ENCODE results near the gene HSH2D.

The HSH2D gene

DNA sequence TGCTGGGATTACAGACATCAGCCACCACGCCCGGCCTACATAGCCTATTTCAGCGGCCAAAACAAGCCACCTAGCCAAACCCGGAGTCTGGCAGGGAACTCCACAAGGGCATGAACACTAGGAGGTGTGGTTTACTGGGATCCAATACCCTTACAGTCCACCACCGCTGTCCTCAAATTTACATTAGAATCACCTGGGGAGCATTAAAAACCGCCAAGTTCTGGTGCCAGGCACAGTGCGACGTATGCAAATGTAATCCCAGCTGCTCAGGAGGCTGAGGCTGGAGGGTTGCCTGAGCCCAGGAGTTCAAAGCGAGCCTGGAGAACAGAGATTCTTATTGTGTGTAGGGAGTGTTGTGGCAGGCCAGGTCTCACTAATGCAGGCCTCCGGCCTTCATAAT is 50.0 kb downstream of the HSH2D start:
- DNase-seq (ENCODE audit: low read depth, low spot score): peak; percentile 63

DNA sequence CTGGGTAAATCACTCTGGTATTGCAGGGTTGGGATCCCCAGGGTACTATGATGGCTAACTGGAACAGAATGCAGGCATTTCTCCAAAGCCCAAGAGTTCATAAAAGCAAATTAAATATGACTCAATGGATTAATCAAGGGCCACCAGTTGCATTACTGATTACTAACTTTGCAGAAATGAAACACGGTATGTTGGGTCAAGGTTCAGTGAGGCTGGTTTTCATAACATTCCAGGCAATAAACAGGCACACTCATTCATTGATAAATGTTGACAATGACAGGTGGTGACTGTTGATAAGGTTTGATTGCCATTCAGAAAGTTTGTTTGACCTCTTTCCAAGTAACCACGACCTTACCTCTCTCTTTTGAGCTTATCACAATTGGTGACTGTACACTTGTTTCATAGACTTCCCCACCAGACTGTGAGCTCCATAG is 53.7 kb downstream of the HSH2D start:
- peak; percentile 67 for DNase-seq (ENCODE audit: low read depth, low spot score)

DNA sequence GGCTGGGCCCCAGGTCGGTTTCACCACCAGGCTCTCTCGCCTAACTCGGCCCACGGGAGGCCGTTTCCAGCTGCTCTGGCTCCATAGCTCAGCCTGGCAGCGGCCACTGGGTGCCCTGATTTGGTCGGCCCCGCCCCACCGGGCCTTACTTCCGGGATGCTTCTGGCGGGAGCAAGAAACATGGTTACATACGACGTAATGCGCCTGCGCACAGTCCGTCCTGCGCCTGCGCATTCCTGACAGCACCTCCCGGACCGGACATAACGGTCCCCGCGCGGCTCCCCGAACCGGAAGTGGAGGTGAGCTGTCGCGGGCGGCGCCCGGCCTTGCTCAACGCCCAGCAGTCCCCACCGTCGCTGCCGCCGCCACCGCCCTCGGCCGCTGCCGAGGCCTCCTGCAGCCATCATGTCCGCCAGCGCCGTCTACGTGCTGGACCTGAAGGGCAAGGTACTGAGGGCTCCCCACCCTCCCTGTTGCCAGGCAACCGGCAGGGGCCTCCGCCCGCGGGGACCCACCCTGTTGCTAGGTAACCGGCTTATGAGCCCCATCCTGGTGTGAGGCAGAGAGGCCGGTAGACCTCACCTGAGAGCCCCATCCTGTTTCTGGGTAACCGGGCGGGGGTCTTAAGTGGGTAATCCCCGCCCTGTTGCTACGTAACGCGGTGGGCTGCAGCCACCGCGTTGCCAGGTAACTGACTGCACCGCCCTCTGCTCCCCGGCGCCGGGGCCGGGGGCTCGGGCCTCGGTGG is 54.3 kb downstream of the HSH2D start, which contains the start of gene AP1M1:
AP1M1 (plus strand) TSS at position 290 of the 748 bp plus-strand sequence; CDS start at position 406, 116 bp downstream.
- DNase-seq (ENCODE audit: low read depth, low spot score): peak; percentile 99

DNA sequence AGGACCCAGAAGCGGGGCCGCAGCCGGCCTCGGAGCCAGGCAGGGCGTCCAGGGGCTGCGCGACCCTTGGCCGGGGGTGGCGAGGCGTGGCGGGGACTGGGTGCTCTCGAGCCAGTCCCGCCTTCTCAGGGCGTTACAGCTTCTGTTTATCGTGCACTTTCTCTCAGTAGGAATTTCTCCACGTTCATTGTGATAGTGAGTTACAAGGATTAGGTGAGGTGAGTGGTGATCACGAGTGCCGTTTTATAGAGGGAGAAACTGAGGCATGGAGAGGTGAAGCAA is 54.8 kb downstream of the HSH2D start:
- DNase-seq (ENCODE audit: low read depth, low spot score): no peak

DNA sequence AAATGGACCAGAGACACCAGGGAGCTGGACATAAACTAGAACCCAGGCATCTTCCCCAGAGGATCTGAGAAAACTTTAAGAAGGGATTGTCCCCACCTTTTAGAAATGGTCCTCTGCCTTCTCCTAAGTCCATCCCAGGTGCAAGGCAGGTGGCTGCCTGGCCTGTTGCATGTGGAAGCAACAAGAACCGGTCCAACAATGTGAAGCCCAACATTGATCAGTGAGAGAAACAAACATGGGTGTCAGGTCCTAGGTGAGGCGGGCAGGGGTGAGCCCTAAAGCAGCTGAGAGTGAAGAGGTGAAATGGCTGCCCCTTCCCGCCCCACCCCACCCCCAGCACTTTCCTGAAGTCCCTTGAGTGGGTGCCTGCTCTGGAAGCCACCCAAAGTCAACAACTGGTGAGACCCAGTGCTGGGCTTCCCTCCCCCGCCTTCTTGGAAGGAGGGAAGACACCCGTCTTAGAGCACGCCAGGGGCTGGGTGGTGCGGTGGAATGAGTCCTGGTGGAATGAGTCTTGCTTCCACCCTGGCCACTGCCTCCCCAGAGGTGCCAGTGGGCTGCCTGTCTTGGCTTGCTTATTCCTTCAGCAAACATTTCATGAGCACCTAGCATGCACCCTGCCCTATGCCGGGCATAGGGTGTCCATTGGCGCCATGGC is 55.9 kb downstream of the HSH2D start:
- no peak for DNase-seq (ENCODE audit: low read depth, low spot score)

DNA sequence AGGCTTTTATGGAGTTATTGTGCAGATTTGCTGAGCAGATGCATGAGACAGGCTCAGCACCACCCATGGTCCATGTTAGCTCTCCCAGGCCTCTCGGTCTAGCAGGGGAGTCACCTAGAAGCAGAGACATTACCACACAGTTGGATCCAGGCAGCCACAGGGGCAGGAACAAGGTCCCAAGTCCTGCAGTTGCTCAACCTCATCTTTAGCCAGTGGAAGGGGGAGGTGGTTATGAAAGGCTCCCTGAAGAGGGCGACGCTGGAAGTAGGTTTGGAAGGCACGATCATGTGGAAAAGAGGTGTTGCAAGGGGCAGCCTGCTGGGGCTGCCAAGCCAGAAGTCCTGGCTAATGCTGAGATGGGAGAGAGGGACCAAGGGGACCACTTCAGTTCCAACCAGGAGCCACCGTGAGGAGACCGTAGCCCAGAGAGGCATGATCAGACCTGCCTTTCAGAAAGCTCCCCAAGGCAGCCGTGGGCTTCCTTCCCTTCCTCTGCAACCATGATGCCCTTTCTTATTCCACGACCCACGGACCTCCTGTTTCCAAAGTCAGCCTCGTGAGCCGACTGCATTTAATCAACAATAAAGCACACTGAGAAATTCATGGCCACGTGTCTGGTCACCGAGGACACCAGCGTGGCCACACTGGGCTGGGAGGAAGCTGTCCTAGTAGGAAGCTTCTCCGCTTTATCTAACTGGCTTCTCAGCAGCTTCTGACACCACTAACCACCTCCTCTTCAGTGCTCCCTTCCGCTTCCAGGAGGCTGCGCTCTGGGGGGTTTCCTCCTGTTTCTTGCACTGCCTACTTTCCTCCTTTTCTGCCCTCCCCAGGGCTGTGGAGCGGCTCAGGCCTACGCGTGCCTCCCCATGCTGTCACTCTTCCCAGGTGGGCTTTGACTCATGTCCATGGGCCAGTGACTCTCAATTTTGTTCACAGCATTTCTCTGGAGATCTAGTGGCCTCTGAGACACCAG is 56.8 kb downstream of the HSH2D start:
- no peak for DNase-seq (ENCODE audit: low read depth, low spot score)

DNA sequence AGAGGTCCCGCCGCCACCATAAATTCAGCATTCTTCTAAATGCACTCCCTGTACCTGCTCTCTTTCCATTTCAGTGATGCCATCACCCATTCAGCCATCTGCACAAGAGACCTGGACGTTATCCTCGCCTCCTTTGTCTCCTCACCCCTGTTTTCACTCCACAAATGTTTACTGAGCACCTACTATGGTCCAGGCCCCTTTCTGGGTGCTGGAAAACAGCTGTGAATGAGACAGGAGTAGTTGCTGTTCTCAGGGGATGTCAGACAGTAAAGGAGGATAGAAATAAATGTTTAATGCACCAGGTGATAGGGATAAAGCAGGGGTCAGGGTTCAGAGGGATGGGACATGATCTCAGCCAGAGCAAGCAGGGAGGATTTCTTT is 57.5 kb downstream of the HSH2D start:
- DNase-seq (ENCODE audit: low read depth, low spot score): no peak

DNA sequence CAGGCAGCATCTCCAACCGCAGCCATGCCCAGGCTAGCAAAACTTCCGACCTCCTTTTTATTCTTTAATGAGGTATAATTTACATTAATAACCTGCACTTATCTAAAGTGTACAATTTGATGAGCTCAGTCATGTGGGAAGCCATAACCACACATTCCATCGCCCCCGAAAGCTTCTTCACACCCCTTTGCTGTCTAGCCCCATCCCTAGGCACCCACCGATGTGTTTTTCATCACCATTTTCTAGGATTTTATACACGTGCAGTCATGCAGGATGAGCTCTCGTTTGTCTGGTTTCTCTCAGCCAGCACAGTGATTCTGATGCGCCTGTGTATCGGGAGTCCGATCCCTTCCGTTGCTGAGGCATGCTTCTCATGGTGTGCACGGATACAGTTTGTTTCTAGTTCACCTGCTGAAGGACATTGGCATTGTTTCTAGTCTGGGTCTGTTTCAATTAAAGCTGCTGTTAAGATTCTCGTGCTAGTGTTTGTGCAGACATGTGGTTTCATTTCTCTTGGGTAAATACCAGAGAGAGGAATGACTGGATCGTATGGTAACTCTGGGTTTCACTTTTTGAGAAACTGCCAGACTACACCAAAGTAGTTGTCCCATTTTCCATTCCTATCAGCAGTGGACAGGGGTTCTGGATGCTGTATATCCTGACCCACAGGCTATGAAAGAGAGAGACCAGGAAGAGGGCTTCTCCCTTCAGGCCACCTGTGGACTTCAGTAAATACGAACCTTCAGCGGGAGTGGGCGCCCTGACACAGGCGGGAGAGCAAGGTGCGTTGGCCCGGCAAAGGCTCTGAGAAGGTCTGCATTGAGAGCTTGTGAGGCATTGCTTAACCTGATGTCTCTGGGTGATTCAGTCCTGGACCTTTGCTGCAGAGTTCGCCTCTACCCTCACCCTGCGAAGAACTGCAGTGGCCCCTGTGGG is 59.1 kb downstream of the HSH2D start:
- peak; percentile 56 for DNase-seq (ENCODE audit: low read depth, low spot score)

DNA sequence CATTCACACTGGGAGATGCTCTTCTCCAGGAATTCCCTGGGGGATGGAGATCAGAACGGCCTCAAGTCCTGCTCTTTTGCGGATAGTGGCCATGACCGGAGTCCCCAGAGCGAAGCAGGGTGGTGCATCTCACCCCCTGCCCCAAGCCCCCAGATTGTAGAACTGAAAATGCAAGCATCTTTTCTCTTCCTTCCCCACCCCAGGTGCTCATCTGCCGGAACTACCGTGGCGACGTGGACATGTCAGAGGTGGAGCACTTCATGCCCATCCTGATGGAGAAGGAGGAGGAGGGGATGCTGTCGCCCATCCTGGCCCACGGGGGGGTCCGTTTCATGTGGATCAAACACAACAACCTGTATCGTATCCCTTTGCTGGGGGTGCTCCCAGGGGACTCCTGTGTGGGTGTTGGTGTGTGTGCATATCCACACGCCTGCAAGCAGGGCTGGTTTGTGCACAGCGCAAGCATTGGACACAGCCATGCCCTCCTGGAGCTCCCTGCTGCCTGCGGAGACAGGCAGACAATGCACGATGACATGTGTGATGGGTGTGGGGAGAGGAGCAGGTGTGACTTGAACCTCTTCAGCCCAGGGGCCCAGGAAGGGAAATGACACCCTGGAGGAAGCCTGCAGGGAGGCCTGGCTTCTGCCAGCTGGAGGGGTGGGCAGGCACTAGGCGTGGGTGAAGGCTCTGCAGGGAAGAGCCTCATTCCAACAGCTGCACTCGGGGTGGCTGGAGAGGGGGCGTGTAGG is 59.9 kb downstream of the HSH2D start:
- DNase-seq (ENCODE audit: low read depth, low spot score): no peak

DNA sequence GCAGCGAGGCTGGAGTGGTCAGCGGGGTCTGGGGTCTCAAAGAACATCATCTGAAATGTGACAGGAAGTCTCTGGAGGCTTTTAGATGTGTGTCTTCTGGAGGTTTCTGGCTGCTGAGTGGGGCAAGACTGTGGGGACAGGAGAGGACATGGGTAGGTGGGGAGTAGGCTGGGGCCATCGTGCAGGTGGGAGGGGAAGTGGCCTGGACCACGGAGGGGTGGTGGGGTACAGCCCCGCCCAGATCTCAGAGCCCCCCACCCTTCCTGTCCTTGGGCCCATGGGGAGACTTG is 60.5 kb downstream of the HSH2D start:
- no peak for DNase-seq (ENCODE audit: low read depth, low spot score)

DNA sequence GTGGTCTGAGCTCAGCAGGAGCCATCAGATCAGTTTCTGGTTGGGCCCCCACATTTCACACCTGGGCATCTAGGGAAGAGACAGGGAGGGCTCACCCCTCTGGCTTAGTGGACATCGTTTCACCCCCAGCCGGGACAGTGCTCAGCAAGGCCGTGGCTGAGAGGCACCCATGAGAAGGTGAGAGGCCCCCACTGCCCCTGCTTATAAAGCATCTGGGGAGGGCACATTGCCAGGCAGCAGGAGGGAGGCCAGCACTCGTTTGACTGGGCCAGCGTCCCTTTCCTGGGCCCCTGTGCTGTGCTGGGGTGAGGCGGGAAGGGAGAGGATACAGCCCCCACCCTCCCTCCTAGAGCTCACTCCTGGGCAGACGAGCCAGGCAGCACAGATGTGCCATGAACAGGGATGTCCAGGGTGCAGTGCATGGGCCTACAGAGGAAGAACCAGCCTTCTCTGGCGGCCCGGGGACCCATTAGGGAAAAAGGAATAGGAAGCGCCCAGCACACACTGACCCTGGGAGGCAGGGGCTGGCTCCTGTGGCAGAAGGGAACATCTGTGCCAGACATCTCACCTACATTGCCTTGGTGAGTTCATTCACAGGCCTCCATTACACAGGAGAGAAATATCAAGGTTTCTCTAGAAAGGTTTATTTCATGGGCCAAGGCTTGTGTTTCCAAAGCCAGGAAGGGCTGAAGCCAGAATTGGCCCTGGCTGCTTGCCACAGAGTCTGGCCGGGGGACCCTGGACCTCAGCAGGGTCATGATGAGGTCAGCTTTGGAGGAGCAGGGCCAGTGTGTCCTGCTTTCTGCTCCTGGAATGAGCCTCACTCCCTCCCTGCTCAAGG is 61.9 kb downstream of the HSH2D start:
- no peak for DNase-seq (ENCODE audit: low read depth, low spot score)

DNA sequence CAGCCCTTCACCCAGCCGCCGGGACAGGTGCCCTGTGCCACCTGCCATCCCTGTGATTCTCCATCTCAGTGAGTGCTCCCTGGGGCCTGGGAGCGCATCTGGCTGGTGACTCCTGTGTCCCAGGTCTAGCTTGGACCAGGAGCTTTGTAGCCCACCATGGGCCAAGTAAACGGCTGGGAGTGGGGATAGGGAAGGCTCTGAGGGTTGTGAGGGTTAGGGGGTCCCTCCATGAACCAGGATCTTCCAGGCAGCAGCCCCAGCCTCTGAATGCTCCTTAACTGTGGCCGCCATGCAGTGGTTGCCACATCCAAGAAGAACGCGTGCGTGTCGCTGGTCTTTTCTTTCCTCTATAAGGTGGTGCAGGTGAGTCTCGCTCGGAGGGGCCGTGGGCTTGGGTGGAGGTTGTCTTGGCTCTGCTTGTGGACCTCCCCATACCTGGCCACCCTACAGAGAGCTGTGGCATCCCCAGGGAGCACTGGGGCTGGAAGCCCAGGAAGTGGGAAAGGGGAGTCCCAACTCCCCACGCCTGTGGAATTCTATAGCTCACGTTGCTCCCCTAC is 62.6 kb downstream of the HSH2D start:
- DNase-seq (ENCODE audit: low read depth, low spot score): no peak

DNA sequence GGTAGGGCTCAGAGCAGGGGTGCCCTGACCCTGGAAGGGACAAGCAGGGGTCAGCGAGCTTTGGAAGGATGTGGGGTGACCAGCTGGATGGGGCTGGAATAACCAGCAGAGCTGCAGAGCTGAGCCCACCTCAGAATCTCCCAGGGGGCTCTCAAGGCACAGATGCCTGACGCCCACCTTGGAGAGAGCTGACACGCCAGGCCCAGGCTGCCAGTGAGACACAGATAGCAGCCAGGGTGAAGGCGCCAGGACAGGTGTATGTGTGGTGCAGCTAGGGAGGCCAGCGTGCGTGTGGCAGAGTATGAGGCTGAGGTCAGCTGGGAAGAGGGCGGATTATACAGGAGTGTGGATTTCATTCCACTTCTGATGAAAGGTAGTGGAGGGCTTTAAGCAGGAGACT is 63.2 kb downstream of the HSH2D start:
- DNase-seq (ENCODE audit: low read depth, low spot score): no peak

DNA sequence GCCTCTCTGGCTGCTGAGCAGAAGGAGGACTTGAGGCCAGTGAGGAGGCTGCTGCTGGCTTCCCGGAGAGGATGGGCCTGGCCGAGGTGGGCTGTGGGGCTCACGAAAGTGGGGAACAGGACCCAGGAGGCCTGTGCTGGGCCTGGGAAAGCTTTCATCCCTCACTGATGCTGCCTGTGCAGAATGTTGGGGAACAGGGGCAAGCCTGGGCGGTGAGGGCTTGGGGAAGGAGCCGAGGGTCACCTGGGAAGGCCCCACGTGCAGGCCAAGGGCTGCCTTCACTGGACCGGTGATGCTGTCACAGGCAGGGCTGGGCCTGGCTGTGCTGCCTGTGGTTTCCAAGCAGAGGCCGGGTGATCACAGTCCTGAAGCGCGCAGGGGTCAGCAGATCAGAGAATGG is 63.6 kb downstream of the HSH2D start:
- no peak for DNase-seq (ENCODE audit: low read depth, low spot score)

DNA sequence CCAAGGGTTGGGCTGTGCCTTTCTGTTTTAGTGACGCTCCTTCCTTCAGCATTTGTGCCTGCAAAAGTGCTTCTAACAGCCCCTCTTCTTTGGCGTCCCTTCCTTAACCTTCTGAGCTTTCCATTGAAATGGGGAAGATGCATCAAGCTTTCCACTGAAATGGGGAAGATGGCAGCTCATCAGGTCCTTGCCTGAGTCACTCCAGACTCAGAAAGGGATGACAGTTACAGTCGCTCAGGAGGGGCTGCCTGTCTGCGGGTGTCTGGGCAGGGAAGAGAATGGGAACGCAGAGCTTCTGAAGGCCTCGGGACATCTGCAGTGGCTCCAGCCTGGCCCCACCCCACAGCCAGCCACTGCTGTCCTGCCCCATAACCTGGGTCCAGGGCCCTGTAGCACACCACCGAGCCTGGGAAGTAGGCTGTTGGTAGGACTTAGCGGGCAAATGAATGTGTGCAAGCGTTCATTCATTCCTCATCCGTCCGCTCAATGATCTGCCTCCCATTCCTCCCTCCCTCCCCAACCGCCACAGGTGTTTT is 64.1 kb downstream of the HSH2D start:
- DNase-seq (ENCODE audit: low read depth, low spot score): no peak

Data from astrocyte of the hippocampus (primary cell).